GM23338 (cell line): ENCODE measurements around the gene GAREM2.

Experiments
- CREB1 ChIP-seq: fragments of 250-450 bp; sonication (Bioruptor Pico); IDR thresholded peaks from 2 replicates; pipeline ENCODE4 v1.5.0; 2020; ENCODE audit warnings: low read depth, mild to moderate bottlenecking, moderate library complexity
- EZH2 ChIP-seq: fragments of 200-600 bp; sonication (generic); IDR thresholded peaks from one replicate; pipeline ENCODE4 v1.8.0; 2017; ENCODE audit warnings: antibody characterized with exemption, mild to moderate bottlenecking, low read depth; ENCODE audit not compliant: unreplicated experiment
- EZH2phosphoT487 ChIP-seq: fragments of 200-600 bp; sonication (generic); IDR thresholded peaks from one replicate; pipeline ENCODE4 v1.8.1; 2018; ENCODE audit warnings: antibody characterized with exemption; ENCODE audit not compliant: unreplicated experiment
- NANOG ChIP-seq: IDR thresholded peaks from 2 replicates; pipeline ENCODE4 v1.6.1; 2016; ENCODE audit warnings: antibody characterized with exemption, borderline replicate concordance
- POLR2AphosphoS5 ChIP-seq: IDR thresholded peaks from 2 replicates; pipeline ENCODE4 v1.6.1; 2016; ENCODE audit warnings: antibody characterized with exemption, low read depth
- ZNF462 ChIP-seq: fragments of 250-450 bp; sonication (Bioruptor Pico); IDR thresholded peaks from 2 replicates; pipeline ENCODE4 v1.5.0; 2020; ENCODE audit warnings: mild to moderate bottlenecking, moderate library complexity
- TF ChIP-seq, protein P1 (sequence below), 2 experiments: fragments of 200-600 bp in 1 of 2; sonication (generic) in 1 of 2; conservative IDR thresholded peaks; 2 replicates each; pipeline versions ENCODE4 v1.5.1 to v1.6.1; 2016 to 2017; ENCODE audit warnings: antibody characterized with exemption in 2 of 2, low read depth in 2 of 2, mild to moderate bottlenecking in 2 of 2, moderate library complexity in 1 of 2
- TF ChIP-seq, protein P2 (sequence below): IDR thresholded peaks from one replicate; pipeline ENCODE4 v1.6.1; 2018; ENCODE audit warnings: antibody characterized with exemption; ENCODE audit not compliant: unreplicated experiment

- TF ChIP-seq, protein P1, sequence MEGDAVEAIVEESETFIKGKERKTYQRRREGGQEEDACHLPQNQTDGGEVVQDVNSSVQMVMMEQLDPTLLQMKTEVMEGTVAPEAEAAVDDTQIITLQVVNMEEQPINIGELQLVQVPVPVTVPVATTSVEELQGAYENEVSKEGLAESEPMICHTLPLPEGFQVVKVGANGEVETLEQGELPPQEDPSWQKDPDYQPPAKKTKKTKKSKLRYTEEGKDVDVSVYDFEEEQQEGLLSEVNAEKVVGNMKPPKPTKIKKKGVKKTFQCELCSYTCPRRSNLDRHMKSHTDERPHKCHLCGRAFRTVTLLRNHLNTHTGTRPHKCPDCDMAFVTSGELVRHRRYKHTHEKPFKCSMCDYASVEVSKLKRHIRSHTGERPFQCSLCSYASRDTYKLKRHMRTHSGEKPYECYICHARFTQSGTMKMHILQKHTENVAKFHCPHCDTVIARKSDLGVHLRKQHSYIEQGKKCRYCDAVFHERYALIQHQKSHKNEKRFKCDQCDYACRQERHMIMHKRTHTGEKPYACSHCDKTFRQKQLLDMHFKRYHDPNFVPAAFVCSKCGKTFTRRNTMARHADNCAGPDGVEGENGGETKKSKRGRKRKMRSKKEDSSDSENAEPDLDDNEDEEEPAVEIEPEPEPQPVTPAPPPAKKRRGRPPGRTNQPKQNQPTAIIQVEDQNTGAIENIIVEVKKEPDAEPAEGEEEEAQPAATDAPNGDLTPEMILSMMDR (conservative IDR thresholded peaks at IDR 0.05; ENCODE audit: low read depth in 2 of 2): no peak
- TF ChIP-seq POLR2AphosphoS5 (no peak), NANOG (no peak), EZH2phosphoT487 (no peak), CREB1 (CRISPR knock-in tag) (no peak), ZNF462 (CRISPR knock-in tag) (no peak), EZH2 (no peak)
- TF ChIP-seq, protein P2, sequence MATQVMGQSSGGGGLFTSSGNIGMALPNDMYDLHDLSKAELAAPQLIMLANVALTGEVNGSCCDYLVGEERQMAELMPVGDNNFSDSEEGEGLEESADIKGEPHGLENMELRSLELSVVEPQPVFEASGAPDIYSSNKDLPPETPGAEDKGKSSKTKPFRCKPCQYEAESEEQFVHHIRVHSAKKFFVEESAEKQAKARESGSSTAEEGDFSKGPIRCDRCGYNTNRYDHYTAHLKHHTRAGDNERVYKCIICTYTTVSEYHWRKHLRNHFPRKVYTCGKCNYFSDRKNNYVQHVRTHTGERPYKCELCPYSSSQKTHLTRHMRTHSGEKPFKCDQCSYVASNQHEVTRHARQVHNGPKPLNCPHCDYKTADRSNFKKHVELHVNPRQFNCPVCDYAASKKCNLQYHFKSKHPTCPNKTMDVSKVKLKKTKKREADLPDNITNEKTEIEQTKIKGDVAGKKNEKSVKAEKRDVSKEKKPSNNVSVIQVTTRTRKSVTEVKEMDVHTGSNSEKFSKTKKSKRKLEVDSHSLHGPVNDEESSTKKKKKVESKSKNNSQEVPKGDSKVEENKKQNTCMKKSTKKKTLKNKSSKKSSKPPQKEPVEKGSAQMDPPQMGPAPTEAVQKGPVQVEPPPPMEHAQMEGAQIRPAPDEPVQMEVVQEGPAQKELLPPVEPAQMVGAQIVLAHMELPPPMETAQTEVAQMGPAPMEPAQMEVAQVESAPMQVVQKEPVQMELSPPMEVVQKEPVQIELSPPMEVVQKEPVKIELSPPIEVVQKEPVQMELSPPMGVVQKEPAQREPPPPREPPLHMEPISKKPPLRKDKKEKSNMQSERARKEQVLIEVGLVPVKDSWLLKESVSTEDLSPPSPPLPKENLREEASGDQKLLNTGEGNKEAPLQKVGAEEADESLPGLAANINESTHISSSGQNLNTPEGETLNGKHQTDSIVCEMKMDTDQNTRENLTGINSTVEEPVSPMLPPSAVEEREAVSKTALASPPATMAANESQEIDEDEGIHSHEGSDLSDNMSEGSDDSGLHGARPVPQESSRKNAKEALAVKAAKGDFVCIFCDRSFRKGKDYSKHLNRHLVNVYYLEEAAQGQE: no peak
These were observed 39.1 kb downstream of the GAREM2 start for GRCh38 chr2:26212011-26212410.
